GM12878 (cell line): ENCODE results near the gene VWA7.

Experiments used
- BMI1 ChIP-seq: fragments of 450-650 bp; IDR thresholded peaks from 2 replicates; pipeline ENCODE4 v1.6.1; 2016; ENCODE audit warnings: mild to moderate bottlenecking, moderate library complexity, borderline replicate concordance
- CBX3 ChIP-seq: fragments of 200-600 bp; sonication (generic); IDR thresholded peaks from 2 replicates; pipeline ENCODE4 v1.6.1; 2016; ENCODE audit warnings: low read depth, borderline replicate concordance
- CEBPZ ChIP-seq: fragments of 150-350 bp; IDR thresholded peaks from 2 replicates; pipeline ENCODE4 v1.6.1; 2016; ENCODE audit warnings: low read depth, low read length
- CHD2 ChIP-seq: IDR thresholded peaks from 2 replicates; pipeline ENCODE4 v1.6.1; 2011; ENCODE audit warnings: low read depth, low read length, improper control_type of control experiment, borderline replicate concordance
- CTCF ChIP-seq, 3 experiments: IDR thresholded peaks in 2 of 3; conservative IDR thresholded peaks in 1 of 3; 2 replicates each; pipeline ENCODE4 v1.5.1; 2011; ENCODE audit warnings: low read depth in 3 of 3, low read length in 3 of 3, mild to moderate bottlenecking in 3 of 3, control low read depth in 2 of 3, moderate library complexity in 2 of 3, inconsistent platforms in 1 of 3, mixed read lengths in 1 of 3; ENCODE audit not compliant: control insufficient read depth in 2 of 3, insufficient read depth in 1 of 3; ENCODE audit errors: extremely low read depth in 1 of 3
- POLR2AphosphoS5 ChIP-seq: IDR thresholded peaks from 2 replicates; pipeline ENCODE4 v1.6.1; 2011; ENCODE audit warnings: mild to moderate bottlenecking, low read length, inconsistent platforms
- TF ChIP-seq, protein P1 (sequence below): IDR thresholded peaks from 2 replicates; pipeline ENCODE4 v1.6.1; 2012; ENCODE audit warnings: mild to moderate bottlenecking, low read depth, low read length

DNA sequence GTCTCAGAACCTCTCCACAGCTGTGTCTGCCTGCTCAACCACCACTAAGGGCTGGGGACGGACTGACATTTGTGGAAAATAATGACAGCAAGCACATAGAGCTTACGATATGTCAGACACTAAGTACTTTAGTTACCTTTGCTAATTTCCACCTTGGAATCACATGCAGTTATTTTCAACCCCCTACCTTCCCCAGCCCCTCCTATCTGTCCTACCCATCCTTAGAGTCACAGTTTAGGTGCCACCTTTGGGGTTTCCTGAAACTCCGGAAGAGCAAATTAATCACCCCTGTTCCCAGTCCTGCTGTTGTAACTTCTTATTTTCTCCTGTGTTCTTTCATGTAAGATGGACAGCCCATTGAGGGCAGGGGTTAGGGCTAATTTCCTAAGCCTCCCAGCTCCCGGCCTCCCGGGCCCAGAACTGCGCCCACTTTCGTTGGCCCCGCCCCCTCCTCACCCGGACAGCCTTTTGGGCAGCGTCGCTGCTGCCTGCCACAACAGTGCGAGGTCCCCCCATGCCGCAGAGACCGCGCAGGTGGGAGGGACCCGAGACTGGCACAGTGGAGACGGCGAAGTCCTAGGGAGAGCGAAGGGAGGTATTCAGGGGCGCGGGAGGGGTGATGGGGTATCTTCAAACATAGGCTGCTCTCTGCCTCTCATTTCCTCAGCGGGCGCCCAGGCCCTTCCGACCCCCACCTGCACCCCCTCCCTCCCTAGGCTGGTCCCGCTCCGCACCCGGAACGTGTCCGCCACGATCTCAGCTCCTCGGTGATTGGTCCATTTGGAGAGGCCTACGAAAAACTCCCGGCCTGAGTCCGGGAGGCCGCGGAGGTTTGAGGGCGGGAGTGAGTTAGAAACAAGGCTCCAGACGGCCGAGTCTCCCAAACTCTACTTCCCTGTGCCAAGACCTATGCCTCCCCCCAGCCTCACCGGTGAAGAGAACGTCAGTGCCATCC lies 49.1 kb downstream of the VWA7 start:
- no peak for TF ChIP-seq POLR2AphosphoS5
- no peak for TF ChIP-seq CTCF (IDR thresholded peaks at IDR 0.05 in 2 of 3, conservative IDR thresholded peaks at IDR 0.05 in 1 of 3; ENCODE audit: control insufficient read depth in 2 of 3, extremely low read depth in 1 of 3, insufficient read depth in 1 of 3, low read depth in 3 of 3, low read length in 3 of 3)
- TF ChIP-seq CBX3: no peak
- TF ChIP-seq BMI1: no peak
- no peak for TF ChIP-seq CEBPZ
- TF ChIP-seq, protein P1, sequence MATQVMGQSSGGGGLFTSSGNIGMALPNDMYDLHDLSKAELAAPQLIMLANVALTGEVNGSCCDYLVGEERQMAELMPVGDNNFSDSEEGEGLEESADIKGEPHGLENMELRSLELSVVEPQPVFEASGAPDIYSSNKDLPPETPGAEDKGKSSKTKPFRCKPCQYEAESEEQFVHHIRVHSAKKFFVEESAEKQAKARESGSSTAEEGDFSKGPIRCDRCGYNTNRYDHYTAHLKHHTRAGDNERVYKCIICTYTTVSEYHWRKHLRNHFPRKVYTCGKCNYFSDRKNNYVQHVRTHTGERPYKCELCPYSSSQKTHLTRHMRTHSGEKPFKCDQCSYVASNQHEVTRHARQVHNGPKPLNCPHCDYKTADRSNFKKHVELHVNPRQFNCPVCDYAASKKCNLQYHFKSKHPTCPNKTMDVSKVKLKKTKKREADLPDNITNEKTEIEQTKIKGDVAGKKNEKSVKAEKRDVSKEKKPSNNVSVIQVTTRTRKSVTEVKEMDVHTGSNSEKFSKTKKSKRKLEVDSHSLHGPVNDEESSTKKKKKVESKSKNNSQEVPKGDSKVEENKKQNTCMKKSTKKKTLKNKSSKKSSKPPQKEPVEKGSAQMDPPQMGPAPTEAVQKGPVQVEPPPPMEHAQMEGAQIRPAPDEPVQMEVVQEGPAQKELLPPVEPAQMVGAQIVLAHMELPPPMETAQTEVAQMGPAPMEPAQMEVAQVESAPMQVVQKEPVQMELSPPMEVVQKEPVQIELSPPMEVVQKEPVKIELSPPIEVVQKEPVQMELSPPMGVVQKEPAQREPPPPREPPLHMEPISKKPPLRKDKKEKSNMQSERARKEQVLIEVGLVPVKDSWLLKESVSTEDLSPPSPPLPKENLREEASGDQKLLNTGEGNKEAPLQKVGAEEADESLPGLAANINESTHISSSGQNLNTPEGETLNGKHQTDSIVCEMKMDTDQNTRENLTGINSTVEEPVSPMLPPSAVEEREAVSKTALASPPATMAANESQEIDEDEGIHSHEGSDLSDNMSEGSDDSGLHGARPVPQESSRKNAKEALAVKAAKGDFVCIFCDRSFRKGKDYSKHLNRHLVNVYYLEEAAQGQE: no peak
- TF ChIP-seq CHD2: no peak
